B cell (primary cell): ENCODE data around the gene BMP2K. TPM values are rescaled to one million over a fixed set of nuclear protein-coding genes. Genes with fewer than 3 reads are reported as not detected.
A peak's percentile ranks its signal among the peaks of the same experiment; 100 is the strongest.
"Not testable (repeated sequence)": the region's sequence is repeated elsewhere in the genome, so short reads cannot be mapped to it uniquely, and the experiment has no call there.

Experiments used
- ATAC-seq: fragments of 200-7000 bp; cut with Tn5 transposase; one replicate; pipeline ENCODE4 v1.10.0; 2021; ENCODE audit warnings: low read depth, mild to moderate bottlenecking, moderate number of reproducible peaks, moderate library complexity
- CTCF ChIA-PET: fragments of 350-600 bp; sonication (Branson Sonifier 250); formaldehyde crosslinking; loops from one replicate; lab custom pipeline; 2021; ENCODE audit warnings: antibody characterized with exemption, inconsistent platforms; lab: Charles Lee
- POLR2A ChIA-PET: fragments of 350-600 bp; sonication (Branson Sonifier 250); formaldehyde crosslinking; loops from one replicate; lab custom pipeline; 2021; ENCODE audit warnings: antibody characterized with exemption; lab: Charles Lee
- DNase-seq: peaks from one replicate; pipeline ENCODE4 v3.0.0; 2013
- H2AFZ ChIP-seq: 2 replicates; pipeline ENCODE4 v1.6.1; 2012; ENCODE audit warnings: mild to moderate bottlenecking, low read depth, low read length; ENCODE audit not compliant: insufficient read depth, poor library complexity, severe bottlenecking
- H3K27ac ChIP-seq, 2 donors: 1 replicate in 1 of 2; 2 replicates in 1 of 2; pipeline ENCODE4 v1.5.1; 2012 to 2013; ENCODE audit warnings: low read length in 2 of 2, mild to moderate bottlenecking in 2 of 2, moderate library complexity in 1 of 2
- H3K27me3 ChIP-seq, 4 experiments: fragments of 200-600 bp in 1 of 4; sonication (generic) in 1 of 4; replicated peaks in 1 of 4; 1 replicate in 2 of 4; 2 replicates in 2 of 4; pipeline versions ENCODE4 v1.6.1 to v1.7.0; 2013 to 2016; ENCODE audit warnings: low read length in 3 of 4, mild to moderate bottlenecking in 2 of 4, mixed read lengths in 1 of 4, moderate library complexity in 1 of 4; ENCODE audit not compliant: insufficient read depth in 4 of 4, control insufficient read depth in 3 of 4; ENCODE audit errors: control extremely low read depth in 1 of 4
- H3K36me3 ChIP-seq, 2 experiments: replicated peaks in 1 of 2; 1 replicate in 1 of 2; 2 replicates in 1 of 2; pipeline versions ENCODE4 v1.6.1 to v1.7.1; 2013; ENCODE audit warnings: low read length in 1 of 2; ENCODE audit not compliant: insufficient read depth in 2 of 2, control insufficient read depth in 1 of 2; ENCODE audit errors: control extremely low read depth in 1 of 2, extremely low read depth in 1 of 2
- H3K4me1 ChIP-seq, 2 donors: fragments of 200-600 bp in 1 of 2; sonication (generic) in 1 of 2; 1 replicate in 1 of 2; 2 replicates in 1 of 2; pipeline versions ENCODE4 v1.5.1 to v1.6.1; 2013 to 2017; ENCODE audit warnings: low read length in 2 of 2; ENCODE audit not compliant: control insufficient read depth in 2 of 2, insufficient read depth in 2 of 2
- H3K4me2 ChIP-seq: replicated peaks from 2 replicates; pipeline ENCODE3; 2012; ENCODE audit warnings: mild to moderate bottlenecking, low read depth, low read length; ENCODE audit not compliant: poor library complexity, severe bottlenecking
- H3K4me3 ChIP-seq, 5 experiments: fragments of 200-600 bp in 1 of 5; sonication (generic) in 1 of 5; 1 replicate in 3 of 5; 2 replicates in 2 of 5; pipeline versions ENCODE4 v1.5.1 to v1.7.0; 2011 to 2016; ENCODE audit warnings: low read length in 4 of 5, mild to moderate bottlenecking in 4 of 5, low read depth in 2 of 5, control low read depth in 1 of 5, moderate library complexity in 1 of 5; ENCODE audit not compliant: insufficient read depth in 1 of 5; ENCODE audit errors: control extremely low read depth in 1 of 5, extremely low read depth in 1 of 5
- H3K79me2 ChIP-seq: fragments of 200-600 bp; sonication (generic); one replicate; pipeline ENCODE4 v1.6.0; 2016; ENCODE audit warnings: low read length; ENCODE audit not compliant: control insufficient read depth, insufficient read depth
- H3K9ac ChIP-seq: fragments of 200-600 bp; sonication (generic); 2 replicates; pipeline ENCODE4 v1.6.1; 2017; ENCODE audit warnings: mild to moderate bottlenecking, low read length, moderate library complexity
- H3K9me3 ChIP-seq, 3 donors: one replicate each; pipeline versions ENCODE4 v1.6.1 to v1.7.1; 2013; ENCODE audit warnings: low read length in 2 of 3; ENCODE audit not compliant: control insufficient read depth in 2 of 3, insufficient read depth in 1 of 3; ENCODE audit errors: control extremely low read depth in 1 of 3
- H4K20me1 ChIP-seq: 2 replicates; pipeline ENCODE4 v1.6.0; 2012; ENCODE audit warnings: mild to moderate bottlenecking, low read length; ENCODE audit not compliant: insufficient read depth, control insufficient read depth, poor library complexity, severe bottlenecking
- H3K27ac Mint-ChIP-seq: one replicate; pipeline ENCODE4 v1.8.0; 2021; ENCODE audit warnings: mixed read lengths
- H3K27me3 Mint-ChIP-seq: one replicate; pipeline ENCODE4 v1.8.0; 2021; ENCODE audit warnings: mixed read lengths
- H3K4me1 Mint-ChIP-seq: one replicate; pipeline ENCODE4 v1.8.0; 2021; ENCODE audit warnings: mixed read lengths
- H3K4me3 Mint-ChIP-seq: one replicate; pipeline ENCODE4 v1.8.0; 2021; ENCODE audit warnings: mixed read lengths
- H3K9me3 Mint-ChIP-seq: one replicate; pipeline ENCODE4 v1.8.0; 2022; ENCODE audit warnings: mixed read lengths; ENCODE audit not compliant: insufficient read depth
- EZH2 ChIP-seq: IDR thresholded peaks from 2 replicates; pipeline ENCODE4 v1.6.1; 2012; ENCODE audit warnings: borderline replicate concordance, low read depth, mild to moderate bottlenecking, moderate library complexity, low read length; ENCODE audit not compliant: insufficient read depth, poor library complexity, severe bottlenecking
- WGBS: methylation state at CpG from one replicate; pipeline ENCODE4 v1.1.5; 2013; ENCODE audit warnings: missing lambda C conversion rate; ENCODE audit not compliant: insufficient coverage; 5-methylcytosine and 5-hydroxymethylcytosine counted together
- intact Hi-C: fragments of 100-400 bp; cut with micrococcal nuclease; formaldehyde crosslinking; loops from one replicate; pipeline ENCODE4 v1.10.0; 2022
- polyA plus RNA-seq: library from polyadenylated mRNA; depleted of rRNA; stranded (reverse); fragments of >200 nt; gene quantifications from 2 replicates; pipeline ENCODE4 v1.2.3, GENCODE V29; 2012
- total RNA-seq, 2 donors: library from RNA; stranded (reverse); fragments of 120-200 nt in 1 of 2; gene quantifications; 1 replicate in 1 of 2; 2 replicates in 1 of 2; pipeline versions ENCODE4 v1.2.3 to v1.2.4, GENCODE V29; 2013 to 2022
- TF ChIP-seq, protein P1 (sequence below): fragments of 200-600 bp; IDR thresholded peaks from one replicate; pipeline ENCODE4 v1.8.0; 2022; ENCODE audit warnings: antibody characterized with exemption, mild to moderate bottlenecking

Gene BMP2K
- total and polyA plus RNA-seq, 2 donors (not counting 1 experiment from before 2014, with no cell fraction given) = 59.1 to 117 TPM

DNA sequence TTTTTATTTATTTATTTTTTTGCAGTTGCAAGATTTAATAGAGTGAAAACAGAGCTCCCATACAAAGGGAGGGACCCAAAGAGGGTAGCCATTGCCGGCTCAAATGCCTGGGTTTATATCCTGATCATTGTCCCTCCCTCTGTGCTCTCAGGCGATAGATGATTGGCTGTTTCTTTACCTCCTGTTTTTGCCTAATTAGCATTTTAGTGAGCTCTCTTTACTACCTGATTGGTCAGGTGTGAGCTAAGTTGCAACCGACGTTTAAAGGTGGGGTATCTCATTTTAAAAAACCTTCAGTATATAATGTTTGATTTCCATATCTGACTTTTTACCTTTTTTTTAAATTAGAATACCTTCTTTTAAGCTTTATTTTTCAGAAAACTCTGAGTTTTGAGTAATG lies 64.1 kb downstream of the BMP2K start:
- H3K4me1 ChIP-seq = peaks cover 0 to 12% of the 10 kb centered on the region in 2 donors
- H3K27ac ChIP-seq, DNase-seq, H2AFZ ChIP-seq, POLR2A ChIA-PET, H3K4me3 Mint-ChIP-seq, H3K9ac ChIP-seq, H3K27me3 ChIP-seq, H3K9me3 Mint-ChIP-seq, H3K27ac Mint-ChIP-seq, H3K4me2 ChIP-seq, H4K20me1 ChIP-seq, H3K27me3 Mint-ChIP-seq, H3K9me3 ChIP-seq, H3K4me3 ChIP-seq, ATAC-seq: not testable (repeated sequence)
- intact Hi-C loops = loop anchor here (5.0 kb wide), 1 partner anchor 63 kb away; the partner anchor contains the start of gene BMP2K
- peaks cover 24 to 27% of the 10 kb centered on the region in 2 experiments for H3K36me3 ChIP-seq
- peaks cover 64% of the 10 kb centered on the region for H3K79me2 ChIP-seq
- CTCF ChIA-PET = interaction anchor here (1.4 kb wide), 2 partner anchors 9 to 196 kb away, joined by 3 read pairs; no protein-coding TSS in a partner anchor
- peaks cover 28% of the 10 kb centered on the region for H3K4me1 Mint-ChIP-seq
- WGBS = 100% methylated on average over 1 of the region's 4 CpGs

DNA sequence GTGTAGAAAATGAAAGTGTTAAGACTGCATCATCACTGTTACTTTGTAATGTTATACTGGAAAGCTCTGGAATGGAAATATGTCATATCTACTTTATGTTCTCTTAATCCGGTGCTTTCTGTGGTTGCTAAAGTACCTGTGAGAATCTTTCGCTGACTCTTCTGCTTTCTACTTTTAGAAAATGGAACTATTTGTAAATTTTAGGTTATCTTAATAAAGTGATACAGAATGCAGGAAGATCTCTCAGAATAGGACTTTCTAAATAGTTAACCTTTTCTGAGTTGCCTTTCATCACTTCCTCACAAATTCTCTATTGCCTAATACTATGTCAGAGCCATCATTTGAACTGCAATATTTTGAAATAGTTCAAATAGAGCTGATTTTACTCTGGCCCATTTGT lies 69.3 kb downstream of the BMP2K start:
- peak; percentile 20 for DNase-seq
- no CpG with 5 or more reads among the region's 2 CpGs for WGBS
- Histone ChIP-seq H3K4me3 (no peak overlapping the region), H2AFZ (no peak overlapping the region), H3K4me2 (no peak overlapping the region), H3K79me2 (peaks cover 45% of the 10 kb centered on the region), H3K27ac (peak overlapping the region in 1 of 2 donors; percentile 65), H4K20me1 (peaks cover 8% of the 10 kb centered on the region), H3K36me3 (peaks cover 11 to 15% of the 10 kb centered on the region in 2 experiments), H3K27me3 (no peaks in the 10 kb centered on the region), H3K4me1 (peaks cover 0 to 17% of the 10 kb centered on the region in 2 donors), H3K9me3 (no peaks in the 10 kb centered on the region), H3K9ac (peak overlapping the region; percentile 16)
- H3K4me1 Mint-ChIP-seq = peaks cover 31% of the 10 kb centered on the region
- ChIA-PET POLR2A (no interaction called here), CTCF (interaction anchor here (0.7 to 1.7 kb wide), 5 partner anchors 18 to 235 kb away, joined by 3 to 5 read pairs (median 3); no protein-coding TSS in a partner anchor)
- intact Hi-C loops = loop anchor here (2.0 to 5.0 kb wide), 2 partner anchors 17 to 43 kb away; no protein-coding TSS in a partner anchor
- H3K27me3 Mint-ChIP-seq = no peaks in the 10 kb centered on the region
- TF ChIP-seq, protein P1, sequence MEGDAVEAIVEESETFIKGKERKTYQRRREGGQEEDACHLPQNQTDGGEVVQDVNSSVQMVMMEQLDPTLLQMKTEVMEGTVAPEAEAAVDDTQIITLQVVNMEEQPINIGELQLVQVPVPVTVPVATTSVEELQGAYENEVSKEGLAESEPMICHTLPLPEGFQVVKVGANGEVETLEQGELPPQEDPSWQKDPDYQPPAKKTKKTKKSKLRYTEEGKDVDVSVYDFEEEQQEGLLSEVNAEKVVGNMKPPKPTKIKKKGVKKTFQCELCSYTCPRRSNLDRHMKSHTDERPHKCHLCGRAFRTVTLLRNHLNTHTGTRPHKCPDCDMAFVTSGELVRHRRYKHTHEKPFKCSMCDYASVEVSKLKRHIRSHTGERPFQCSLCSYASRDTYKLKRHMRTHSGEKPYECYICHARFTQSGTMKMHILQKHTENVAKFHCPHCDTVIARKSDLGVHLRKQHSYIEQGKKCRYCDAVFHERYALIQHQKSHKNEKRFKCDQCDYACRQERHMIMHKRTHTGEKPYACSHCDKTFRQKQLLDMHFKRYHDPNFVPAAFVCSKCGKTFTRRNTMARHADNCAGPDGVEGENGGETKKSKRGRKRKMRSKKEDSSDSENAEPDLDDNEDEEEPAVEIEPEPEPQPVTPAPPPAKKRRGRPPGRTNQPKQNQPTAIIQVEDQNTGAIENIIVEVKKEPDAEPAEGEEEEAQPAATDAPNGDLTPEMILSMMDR = no peak
- no peak for TF ChIP-seq EZH2
- peak; percentile 31 for ATAC-seq
- H3K27ac Mint-ChIP-seq = peak overlapping the region; percentile 41
- H3K9me3 Mint-ChIP-seq = no peaks in the 10 kb centered on the region
- H3K4me3 Mint-ChIP-seq = no peak overlapping the region
